Suprapubic skin (tissue), 4 donors: ENCODE measurements around the gene HDAC2.
"Not testable (repeated sequence)": the region's sequence is repeated elsewhere in the genome, so short reads cannot be mapped to it uniquely, and the experiment has no call there.

Experiments used
- CTCF ChIP-seq, 2 donors: fragments of 200-600 bp in 1 of 2; fragments of 450-650 bp in 1 of 2; sonication (generic) in 1 of 2; IDR thresholded peaks; one replicate each; pipeline ENCODE4 v1.5.1; 2016 to 2019; ENCODE audit warnings: antibody characterized with exemption in 2 of 2, mild to moderate bottlenecking in 1 of 2, moderate library complexity in 1 of 2
- EP300 ChIP-seq: sonication (generic); formaldehyde crosslinking; IDR thresholded peaks from one replicate; pipeline ENCODE4 v1.6.1; 2017; ENCODE audit warnings: antibody characterized with exemption
- POLR2A ChIP-seq, 2 donors: fragments of 450-650 bp; IDR thresholded peaks; one replicate each; pipeline ENCODE4 v1.6.1; 2017; ENCODE audit warnings: antibody characterized with exemption in 2 of 2, mild to moderate bottlenecking in 2 of 2, moderate library complexity in 2 of 2
- POLR2AphosphoS5 ChIP-seq, 3 donors: sonication (generic); formaldehyde crosslinking; IDR thresholded peaks; one replicate each; pipeline ENCODE4 v1.6.1; 2017; ENCODE audit warnings: antibody characterized with exemption in 3 of 3

- not testable (repeated sequence) for TF ChIP-seq CTCF (IDR thresholded peaks at IDR 0.05); POLR2A (IDR thresholded peaks at IDR 0.05); POLR2AphosphoS5 (IDR thresholded peaks at IDR 0.05); EP300
These were observed 43.2 kb upstream of the HDAC2 start for GRCh38 chr6:114014106-114014505.
